Measurements from ENCODE around the gene RUNX3. TPM values are rescaled to one million over a fixed set of nuclear protein-coding genes. Genes with fewer than 3 reads are reported as not detected.

RUNX3 gene
- total RNA-seq, 1 experiment from 2014 or later = 0.33 TPM

GRCh38 chr1:24896176-24896575 is 33.9 kb downstream of the RUNX3 start:
- no peak overlapping the region for H3T11ph ChIP-seq (ENCODE audit: low read length)
- H3K27me3 ChIP-seq (ENCODE audit: insufficient read depth, low read length) = no peaks in the 10 kb centered on the region
- no peaks in the 10 kb centered on the region for H3K4me1 ChIP-seq (ENCODE audit: insufficient read depth, low read length)
- Mint-ChIP-seq H3K4me3 (no peak overlapping the region), H3K9me3 (peaks cover 15 to 19% of the 10 kb centered on the region in 2 experiments), H3K4me1 (peaks cover 0 to 14% of the 10 kb centered on the region in 2 experiments; a peak in 3 of 4 replicates), H3K27me3 (ENCODE audit: low read depth) (peaks cover 3% of the 10 kb centered on the region; the same call in 1 of the 2 replicates), H3K27ac (no peak overlapping the region), H3K36me3 (ENCODE audit: insufficient read depth in 1 of 3, low read depth in 3 of 3) (peaks cover 5 to 10% (median 5%) of the 10 kb centered on the region in 3 experiments; a peak in 5 of 7 replicates)
- no peak overlapping the region for H2BK120ac ChIP-seq (ENCODE audit: low read depth, low read length, poor library complexity, severe bottlenecking)
- H3K4me2 ChIP-seq (ENCODE audit: insufficient read depth, insufficient read length, low read length) = no peak overlapping the region
- no peaks in the 10 kb centered on the region for H3K79me1 ChIP-seq (ENCODE audit: insufficient read depth, low read depth, low read length, poor library complexity, severe bottlenecking)
- peaks cover 4% of the 10 kb centered on the region for H3K9me3 ChIP-seq (ENCODE audit: control insufficient read depth, low read depth, low read length)
- no peak overlapping the region for H3K14ac ChIP-seq (ENCODE audit: insufficient read depth, low read length)
- no peak for DNase-seq
- no peak overlapping the region for H2AFZ ChIP-seq (ENCODE audit: low read length)
- H2BK12ac ChIP-seq (ENCODE audit: insufficient read length, low read depth, low read length) = no peak overlapping the region
- no peak overlapping the region for H3K9ac ChIP-seq (ENCODE audit: extremely low read depth, insufficient read length, low read length)
- no peak overlapping the region for H3K23ac ChIP-seq (ENCODE audit: insufficient read length, low read depth, low read length)
- no peaks in the 10 kb centered on the region for H3K79me2 ChIP-seq (ENCODE audit: insufficient read depth, low read length)
- H4K5ac ChIP-seq (ENCODE audit: insufficient read length, low read depth, low read length) = no peak overlapping the region
- WGBS (ENCODE audit: extremely low coverage, insufficient read length, low lambda C conversion rate) = no CpG with 5 or more reads among the region's 6 CpGs
- H2AK5ac ChIP-seq (ENCODE audit: insufficient read length, low read length) = no peak overlapping the region
- no peak for TF ChIP-seq CTCF (conservative IDR thresholded peaks at IDR 0.05)
- no peak overlapping the region for H4K91ac ChIP-seq (ENCODE audit: insufficient read length, low read depth, low read length)
- no peak overlapping the region for H3K4ac ChIP-seq (ENCODE audit: low read depth, low read length)
- H3K27ac ChIP-seq (ENCODE audit: insufficient read length, low read depth, low read length) = no peak overlapping the region
- H4K20me1 ChIP-seq (ENCODE audit: control insufficient read depth, insufficient read depth, insufficient read length) = peaks cover 2% of the 10 kb centered on the region
- no peak overlapping the region for H3K18ac ChIP-seq (ENCODE audit: insufficient read length, low read depth, low read length)
- H2BK5ac ChIP-seq (ENCODE audit: insufficient read length, low read length) = no peak overlapping the region
- no peak overlapping the region for H2BK15ac ChIP-seq (ENCODE audit: low read depth, low read length)
- H4K8ac ChIP-seq (replicated peaks; ENCODE audit: insufficient read length, low read depth, low read length) = no peak overlapping the region
- no peak overlapping the region for H3K56ac ChIP-seq (ENCODE audit: insufficient read length, low read depth, low read length)
- no peaks in the 10 kb centered on the region for H3K23me2 ChIP-seq (ENCODE audit: insufficient read length, low read depth, low read length, poor library complexity, severe bottlenecking)
- H2BK20ac ChIP-seq (ENCODE audit: low read depth, low read length, poor library complexity, severe bottlenecking) = no peak overlapping the region

Measured in H9 (cell line).